C4-2B (cell line): ENCODE results near the gene MED15.

ENCODE experiments used
- CTCF ChIP-seq: fragments of 450-650 bp; conservative IDR thresholded peaks from 2 replicates; pipeline ENCODE4 v1.5.1; 2017; ENCODE audit warnings: mild to moderate bottlenecking
- ZFX ChIP-seq: fragments of 450-650 bp; IDR thresholded peaks from 2 replicates; pipeline ENCODE4 v1.6.1; 2017

- TF ChIP-seq CTCF (no peak), ZFX (no peak)
Observed at GRCh38 chr22:20615021-20615420, 107.6 kb downstream of the MED15 start.
